Activated T-cell treated with anti-CD3 and anti-CD28 coated beads, Interleukin-2, amount 50 U/mL, for 72 hours (primary cell): ENCODE data around the gene HSD17B11. TPM values are rescaled to one million over a fixed set of nuclear protein-coding genes. Genes with fewer than 3 reads are reported as not detected.
"Not testable (repeated sequence)": the region's sequence is repeated elsewhere in the genome, so short reads cannot be mapped to it uniquely, and the experiment has no call there.

ENCODE experiments used
- ATAC-seq, 2 donors: fragments of 150-1000 bp; cut with Tn5 transposase; replicated peaks in 1 of 2; 2 replicates each; pipeline ENCODE4 v1.10.0; 2021; ENCODE audit warnings: moderate library complexity in 2 of 2, mild to moderate bottlenecking in 1 of 2
- DNase-seq, 2 donors: peaks; one replicate each; pipeline ENCODE4 v3.0.0; 2021 to 2022; ENCODE audit warnings: mixed read lengths in 1 of 2
- H3K27ac Mint-ChIP-seq: one replicate; pipeline ENCODE4 v1.8.0; 2022; ENCODE audit warnings: mild to moderate bottlenecking, moderate library complexity, mixed read lengths
- H3K27me3 Mint-ChIP-seq: one replicate; pipeline ENCODE4 v1.8.0; 2022; ENCODE audit warnings: low read depth, mixed read lengths
- H3K36me3 Mint-ChIP-seq, 2 donors: one replicate each; pipeline ENCODE4 v1.8.0; 2022; ENCODE audit warnings: mixed read lengths in 2 of 2, mild to moderate bottlenecking in 1 of 2; ENCODE audit not compliant: insufficient read depth in 2 of 2
- H3K4me1 Mint-ChIP-seq: one replicate; pipeline ENCODE4 v1.8.0; 2022; ENCODE audit warnings: low read depth, mixed read lengths
- H3K4me3 Mint-ChIP-seq, 2 donors: one replicate each; pipeline ENCODE4 v1.8.0; 2022; ENCODE audit warnings: mild to moderate bottlenecking in 2 of 2, mixed read lengths in 2 of 2, moderate library complexity in 2 of 2
- H3K9me3 Mint-ChIP-seq, 2 donors: one replicate each; pipeline ENCODE4 v1.8.0; 2022; ENCODE audit warnings: mixed read lengths in 2 of 2
- total RNA-seq, 2 donors: library from RNA; stranded (reverse); gene quantifications; one replicate each; pipeline ENCODE4 v1.2.3, GENCODE V29; 2022

The HSD17B11 gene, protein sequence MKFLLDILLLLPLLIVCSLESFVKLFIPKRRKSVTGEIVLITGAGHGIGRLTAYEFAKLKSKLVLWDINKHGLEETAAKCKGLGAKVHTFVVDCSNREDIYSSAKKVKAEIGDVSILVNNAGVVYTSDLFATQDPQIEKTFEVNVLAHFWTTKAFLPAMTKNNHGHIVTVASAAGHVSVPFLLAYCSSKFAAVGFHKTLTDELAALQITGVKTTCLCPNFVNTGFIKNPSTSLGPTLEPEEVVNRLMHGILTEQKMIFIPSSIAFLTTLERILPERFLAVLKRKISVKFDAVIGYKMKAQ
- 10 to 100 TPM; 19.7 to 22.3 TPM for total RNA-seq

DNA sequence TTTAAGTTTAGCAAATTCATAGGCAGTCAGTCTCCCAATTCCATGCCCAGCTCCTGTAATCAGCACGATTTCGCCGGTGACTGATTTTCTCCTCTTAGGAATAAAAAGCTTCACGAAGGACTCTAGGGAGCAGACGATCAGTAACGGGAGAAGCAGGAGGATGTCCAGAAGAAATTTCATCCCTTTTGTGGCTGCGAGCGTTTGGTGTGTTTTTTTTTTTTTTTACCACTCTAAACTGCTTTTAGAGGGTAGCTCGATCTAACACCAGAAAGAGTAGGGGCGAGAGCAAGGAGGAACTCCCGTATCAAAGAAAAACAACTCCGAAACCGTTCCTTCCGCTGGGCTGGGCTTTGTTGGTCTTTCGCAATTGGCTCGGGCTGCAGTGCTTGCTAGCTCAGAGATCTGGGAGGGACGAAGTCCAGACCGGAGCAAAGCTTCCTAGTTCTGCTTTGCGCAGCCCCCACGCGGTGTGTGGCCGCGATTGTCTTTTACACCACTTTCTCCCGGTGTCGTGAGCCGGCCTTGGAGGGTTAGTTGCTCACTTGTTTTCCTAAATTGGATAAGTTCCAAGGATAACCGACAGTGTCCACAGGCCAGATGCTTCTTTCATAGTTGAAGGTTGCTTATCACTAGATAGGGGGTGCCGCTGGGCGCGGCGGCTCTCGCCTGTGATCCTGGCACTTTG is at the start of gene HSD17B11:
Gene HSD17B11 (minus strand): TSS at position 298 of the 685 bp plus-strand sequence. CDS start 118 bp downstream, at position 180.
- Mint-ChIP-seq H3K36me3 (peaks cover 0 to 3% of the 10 kb centered on the region in 2 donors), H3K4me1 (peaks cover 42% of the 10 kb centered on the region), H3K27me3 (no peaks in the 10 kb centered on the region), H3K27ac (peak within 1 kb of the TSS; percentile 94), H3K4me3 (peak within 1 kb of the TSS; percentile 87 to 97), H3K9me3 (no peaks in the 10 kb centered on the region)
- DNase-seq = peak; percentile 78 to 83
- ATAC-seq = peak; percentile 99

DNA sequence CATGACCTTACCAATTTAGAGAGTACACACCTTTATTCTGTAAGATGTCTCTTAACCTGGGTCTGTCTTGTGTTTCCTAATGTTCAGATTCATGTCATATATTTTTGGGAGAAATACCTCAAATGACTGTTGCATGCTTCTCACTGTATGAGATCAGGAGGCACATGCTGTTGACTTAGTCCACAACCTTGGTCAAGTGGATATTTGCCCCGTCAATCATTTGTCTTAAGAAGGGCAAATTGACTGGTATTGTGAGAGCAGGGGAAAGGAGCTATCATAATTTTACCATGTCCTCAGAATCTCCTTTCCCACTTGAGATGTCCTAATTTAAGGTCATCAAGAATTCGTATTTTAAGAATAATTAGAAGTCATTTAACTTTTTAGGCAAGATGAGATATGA is 42.4 kb upstream of the HSD17B11 start:
- H3K27me3 Mint-ChIP-seq = no peaks in the 10 kb centered on the region
- no peak for ATAC-seq

DNA sequence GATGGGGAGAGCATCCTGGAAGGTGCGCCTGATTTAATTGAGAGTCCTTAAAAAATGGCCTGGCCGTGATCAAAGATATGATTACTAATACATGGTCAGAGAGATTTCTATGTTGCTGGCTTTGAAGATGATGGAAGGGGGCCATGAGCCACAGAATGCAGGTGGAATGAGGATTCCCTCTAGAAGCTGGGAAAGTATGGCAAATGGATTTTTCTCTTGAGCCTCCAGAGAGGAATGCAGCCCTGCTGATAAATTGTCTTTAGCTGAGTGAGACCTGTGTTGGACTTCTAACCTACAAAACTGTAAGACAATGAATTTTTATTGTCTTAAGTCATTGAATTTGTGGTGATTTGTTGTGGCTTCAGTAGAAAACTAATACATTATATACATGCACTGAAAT is 39.0 kb upstream of the HSD17B11 start:
- ATAC-seq = no peak
- H3K27me3 Mint-ChIP-seq = no peaks in the 10 kb centered on the region
- no peaks in the 10 kb centered on the region for H3K36me3 Mint-ChIP-seq
- no peak for DNase-seq
- no peak overlapping the region for H3K27ac Mint-ChIP-seq
- H3K9me3 Mint-ChIP-seq = no peaks in the 10 kb centered on the region
- H3K4me1 Mint-ChIP-seq = peaks cover 20% of the 10 kb centered on the region
- no peak overlapping the region for H3K4me3 Mint-ChIP-seq

More for the DNA sequence above, 42.4 kb upstream of the HSD17B11 start:
- no peaks in the 10 kb centered on the region for H3K9me3 Mint-ChIP-seq
- peaks cover 24% of the 10 kb centered on the region for H3K4me1 Mint-ChIP-seq
- H3K27ac Mint-ChIP-seq = no peak overlapping the region
- H3K4me3 Mint-ChIP-seq = no peak overlapping the region
- peaks cover 0 to 5% of the 10 kb centered on the region in 2 donors for H3K36me3 Mint-ChIP-seq
- no peak for DNase-seq

DNA sequence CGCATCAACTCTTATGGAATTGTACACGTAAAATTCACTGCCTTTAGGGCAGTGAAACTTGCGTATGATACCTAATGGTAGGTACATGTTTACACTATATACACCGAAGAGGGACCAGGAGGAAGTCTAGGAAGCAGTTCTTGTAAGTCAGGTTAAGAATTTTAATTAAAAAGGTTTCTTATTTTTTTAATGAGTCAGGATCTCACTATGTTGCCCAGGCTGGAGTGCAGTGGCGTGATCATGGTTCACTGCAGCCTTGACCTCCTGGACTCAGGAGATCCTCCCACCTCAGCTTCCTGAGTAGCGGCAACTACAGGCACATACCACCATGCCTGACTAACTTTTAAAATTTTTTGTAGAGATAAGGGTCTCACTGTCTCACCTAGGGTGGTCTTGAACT is 38.0 kb upstream of the HSD17B11 start:
- Mint-ChIP-seq H3K36me3 (no peaks in the 10 kb centered on the region), H3K4me3 (no peak overlapping the region), H3K27me3 (no peaks in the 10 kb centered on the region), H3K9me3 (no peaks in the 10 kb centered on the region), H3K4me1 (peaks cover 31% of the 10 kb centered on the region), H3K27ac (no peak overlapping the region)
- DNase-seq = no peak
- no peak for ATAC-seq

DNA sequence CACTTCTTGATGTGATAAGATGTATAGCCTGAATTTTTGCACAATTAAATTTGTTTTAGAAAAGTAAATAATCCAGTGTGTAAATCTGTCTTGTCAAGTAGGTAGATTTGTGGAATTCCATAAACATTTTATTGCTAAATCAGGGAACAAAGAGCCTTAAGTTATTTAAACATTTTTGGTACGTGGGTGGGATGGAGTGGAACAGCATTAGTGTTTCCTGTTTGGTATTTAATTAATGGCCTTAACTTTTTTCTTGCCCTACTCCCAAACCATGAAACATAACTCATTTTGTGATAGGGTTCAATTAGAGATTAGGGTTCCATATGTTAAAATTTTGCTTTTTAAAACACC is 36.5 kb upstream of the HSD17B11 start:
- ATAC-seq (no peak), DNase-seq (no peak)
- no peaks in the 10 kb centered on the region for H3K36me3 Mint-ChIP-seq
- peaks cover 29% of the 10 kb centered on the region for H3K4me1 Mint-ChIP-seq
- no peak overlapping the region for H3K4me3 Mint-ChIP-seq
- peak overlapping the region; percentile 33 for H3K27ac Mint-ChIP-seq
- H3K9me3 Mint-ChIP-seq = no peaks in the 10 kb centered on the region
- no peaks in the 10 kb centered on the region for H3K27me3 Mint-ChIP-seq

DNA sequence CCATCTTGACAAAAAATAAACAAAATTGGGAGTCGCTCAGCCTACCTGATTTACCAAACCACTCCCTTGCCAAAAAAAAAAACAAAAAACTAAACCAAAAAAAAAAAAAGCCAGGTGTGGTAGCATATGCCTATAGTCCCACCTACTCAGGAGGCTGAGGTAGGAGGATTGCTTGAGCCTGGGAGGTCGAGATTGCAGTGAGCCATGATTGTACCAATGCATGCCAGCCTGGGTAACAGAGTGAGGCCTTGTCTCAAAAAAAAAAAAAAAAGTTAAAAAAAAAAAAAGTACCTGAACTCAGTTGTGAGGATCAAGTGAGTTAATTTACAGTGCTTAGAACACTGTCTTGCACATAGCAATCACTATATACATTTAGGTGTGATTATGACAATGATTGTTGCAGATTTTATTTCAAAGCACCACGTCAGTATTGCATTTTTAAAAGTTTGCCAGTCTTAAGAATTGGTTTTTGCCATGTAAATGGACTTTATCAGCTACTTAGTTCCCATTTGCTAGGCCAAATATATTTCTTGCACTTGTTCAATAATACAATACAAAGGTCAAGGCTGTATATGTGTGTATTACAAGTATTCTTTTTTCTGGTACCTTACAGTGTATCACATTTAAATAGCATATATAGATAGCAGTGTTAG is 36.0 kb upstream of the HSD17B11 start:
- H3K4me1 Mint-ChIP-seq = peaks cover 31% of the 10 kb centered on the region
- peak overlapping the region; percentile 33 for H3K27ac Mint-ChIP-seq
- H3K36me3 Mint-ChIP-seq = peaks cover 0 to 1% of the 10 kb centered on the region in 2 donors
- DNase-seq (no peak), ATAC-seq (no peak)
- H3K27me3 Mint-ChIP-seq = no peaks in the 10 kb centered on the region
- H3K9me3 Mint-ChIP-seq = no peaks in the 10 kb centered on the region
- H3K4me3 Mint-ChIP-seq = no peak overlapping the region

DNA sequence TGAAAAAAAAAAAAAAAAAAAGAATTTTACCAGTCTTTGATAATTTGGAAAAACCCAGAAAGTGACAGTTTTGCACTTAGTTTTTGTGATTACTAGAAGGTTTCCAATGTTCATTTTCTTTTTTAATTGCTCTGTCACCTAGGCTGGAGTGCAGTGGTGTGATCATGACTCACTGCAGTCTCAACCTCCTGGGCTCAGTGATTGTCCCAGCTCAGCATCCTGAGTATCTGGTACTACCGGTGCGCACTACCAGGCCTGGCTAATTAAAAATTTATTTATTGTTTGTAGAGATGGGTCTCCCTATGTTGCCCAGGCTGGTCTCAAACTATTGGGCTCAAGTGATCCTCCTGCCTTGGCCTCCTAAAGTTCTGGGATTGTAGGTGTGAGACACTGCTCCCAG is 34.7 kb upstream of the HSD17B11 start:
- Mint-ChIP-seq H3K27ac (peak overlapping the region; percentile 24), H3K4me3 (no peak overlapping the region), H3K9me3 (no peaks in the 10 kb centered on the region), H3K4me1 (peaks cover 40% of the 10 kb centered on the region), H3K27me3 (no peaks in the 10 kb centered on the region), H3K36me3 (peaks cover 0 to 1% of the 10 kb centered on the region in 2 donors)
- no peak for ATAC-seq
- no peak for DNase-seq

DNA sequence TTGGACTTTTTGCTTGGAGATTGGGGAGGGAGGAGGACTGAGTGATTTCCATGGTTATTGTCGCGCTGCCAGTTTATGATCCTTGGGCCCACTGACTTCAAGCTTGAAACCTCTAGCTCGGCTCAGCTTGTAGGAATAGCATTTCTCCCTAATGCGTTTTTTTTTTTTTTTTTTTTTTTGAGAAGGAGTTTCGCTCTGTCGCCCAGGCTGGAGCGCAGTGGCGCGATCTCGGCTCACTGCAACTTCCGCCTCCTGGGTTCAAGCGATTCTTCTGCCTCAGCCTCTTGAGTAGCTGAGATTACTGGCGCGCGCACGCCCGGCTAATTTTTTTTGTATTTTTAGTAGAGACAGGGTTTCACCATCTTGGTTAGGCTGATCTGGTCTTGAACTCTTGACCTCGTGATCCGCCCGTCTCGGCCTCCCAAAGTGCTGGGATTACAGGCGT is 33.1 kb upstream of the HSD17B11 start:
- H3K27ac Mint-ChIP-seq = peak overlapping the region; percentile 90
- H3K36me3 Mint-ChIP-seq, ATAC-seq, DNase-seq, H3K27me3 Mint-ChIP-seq, H3K9me3 Mint-ChIP-seq: not testable (repeated sequence)
- H3K4me1 Mint-ChIP-seq = peaks cover 32% of the 10 kb centered on the region
- peak overlapping the region; percentile 90 to 91 for H3K4me3 Mint-ChIP-seq

DNA sequence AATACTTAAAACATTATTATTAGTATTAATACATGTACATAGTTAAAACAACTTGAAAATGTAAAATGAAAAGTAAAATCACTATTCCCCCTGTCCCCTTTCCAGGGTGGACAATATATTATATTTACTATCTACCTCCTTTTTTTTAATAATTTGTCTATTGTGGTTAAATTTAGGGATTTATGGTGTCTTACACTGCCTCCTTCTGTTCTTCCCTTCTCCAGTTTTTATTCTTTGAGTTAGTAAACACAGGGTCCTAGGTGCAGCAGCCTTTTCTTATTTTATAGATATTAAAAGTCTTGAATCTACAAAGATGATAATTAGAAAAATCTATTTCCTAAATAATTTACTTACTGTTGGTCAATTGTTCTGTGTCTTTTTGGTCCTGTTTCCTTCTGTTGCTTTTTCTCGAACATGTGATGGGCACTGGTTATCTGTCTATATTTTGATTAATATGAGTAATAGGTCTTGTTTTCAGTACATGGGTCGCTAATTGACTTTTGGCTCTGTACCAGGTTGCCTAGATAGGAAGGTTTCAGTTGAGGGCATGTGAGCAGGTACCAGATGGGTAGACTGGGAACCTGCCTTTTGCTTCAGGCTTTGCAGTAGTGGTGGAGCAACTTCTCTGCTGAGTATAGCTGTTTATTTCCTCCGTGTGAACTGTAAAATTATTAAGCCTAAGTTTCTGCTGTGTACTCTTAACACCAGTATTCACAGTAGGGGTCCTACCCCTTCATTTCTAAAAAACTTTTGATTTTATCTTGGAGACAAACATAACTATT is 32.5 kb upstream of the HSD17B11 start:
- Mint-ChIP-seq H3K4me3 (peak overlapping the region; percentile 90 to 91), H3K36me3 (peaks cover 0 to 1% of the 10 kb centered on the region in 2 donors), H3K4me1 (peaks cover 32% of the 10 kb centered on the region)

DNA sequence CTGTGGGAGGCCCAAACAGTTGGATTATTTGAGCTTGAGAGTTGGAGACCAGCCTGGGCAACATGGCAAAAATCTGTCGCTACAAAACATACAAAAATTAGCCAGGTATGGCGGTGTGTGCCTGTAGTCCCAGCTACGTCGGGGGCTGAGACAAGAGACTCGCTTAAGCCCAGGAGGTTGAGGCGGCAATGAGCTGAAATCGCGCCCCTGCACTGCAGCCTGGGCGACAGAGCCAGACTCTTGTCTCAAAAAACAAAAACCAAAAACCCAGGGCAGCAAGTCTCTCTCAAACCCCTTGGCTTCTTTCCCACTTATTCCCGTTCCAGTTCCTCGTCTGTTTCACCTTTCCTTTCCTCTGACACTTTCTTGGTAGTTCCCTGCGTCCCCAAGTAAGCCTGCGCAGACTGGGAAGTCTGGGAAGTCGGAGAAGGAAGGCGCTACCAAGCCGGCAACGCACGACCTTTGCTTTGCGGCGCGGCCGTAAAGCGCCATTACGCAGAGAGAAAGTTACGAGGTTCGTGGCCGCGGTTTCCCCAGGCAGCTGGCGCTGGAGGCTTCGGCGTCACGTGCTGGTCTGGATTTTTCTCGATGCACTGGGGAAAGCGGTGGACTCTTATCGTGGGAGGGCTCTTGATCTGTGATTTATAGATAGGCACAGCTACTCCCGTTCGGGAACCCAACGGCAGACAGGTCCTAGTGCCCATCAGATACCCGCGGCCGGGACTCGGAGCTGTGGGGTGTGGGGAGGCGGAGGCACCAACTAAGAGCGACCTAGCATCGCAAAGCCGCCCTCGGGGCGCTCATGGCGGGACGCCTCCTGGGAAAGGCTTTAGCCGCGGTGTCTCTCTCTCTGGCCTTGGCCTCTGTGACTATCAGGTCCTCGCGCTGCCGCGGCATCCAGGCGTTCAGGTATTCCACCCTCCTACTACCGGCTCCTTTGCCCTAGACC is 31.4 kb upstream of the HSD17B11 start, which contains the start of gene NUDT9:
Gene NUDT9 (plus strand): TSS at position 470 of the 949 bp plus-strand sequence. CDS start 333 bp downstream, at position 803.
- Mint-ChIP-seq H3K4me1 (peaks cover 32% of the 10 kb centered on the region), H3K27me3 (no peaks in the 10 kb centered on the region), H3K27ac (peak within 1 kb of the TSS; percentile 98), H3K4me3 (peak within 1 kb of the TSS; percentile 90 to 91), H3K9me3 (no peaks in the 10 kb centered on the region), H3K36me3 (peaks cover 0 to 1% of the 10 kb centered on the region in 2 donors)
- DNase-seq = peak; percentile 84 to 90
- peak; percentile 91 to 92 for ATAC-seq

More for the DNA sequence above, 32.5 kb upstream of the HSD17B11 start:
- no peaks in the 10 kb centered on the region for H3K9me3 Mint-ChIP-seq
- no peaks in the 10 kb centered on the region for H3K27me3 Mint-ChIP-seq
- DNase-seq (no peak), ATAC-seq (no peak)
- H3K27ac Mint-ChIP-seq = peak overlapping the region; percentile 90

DNA sequence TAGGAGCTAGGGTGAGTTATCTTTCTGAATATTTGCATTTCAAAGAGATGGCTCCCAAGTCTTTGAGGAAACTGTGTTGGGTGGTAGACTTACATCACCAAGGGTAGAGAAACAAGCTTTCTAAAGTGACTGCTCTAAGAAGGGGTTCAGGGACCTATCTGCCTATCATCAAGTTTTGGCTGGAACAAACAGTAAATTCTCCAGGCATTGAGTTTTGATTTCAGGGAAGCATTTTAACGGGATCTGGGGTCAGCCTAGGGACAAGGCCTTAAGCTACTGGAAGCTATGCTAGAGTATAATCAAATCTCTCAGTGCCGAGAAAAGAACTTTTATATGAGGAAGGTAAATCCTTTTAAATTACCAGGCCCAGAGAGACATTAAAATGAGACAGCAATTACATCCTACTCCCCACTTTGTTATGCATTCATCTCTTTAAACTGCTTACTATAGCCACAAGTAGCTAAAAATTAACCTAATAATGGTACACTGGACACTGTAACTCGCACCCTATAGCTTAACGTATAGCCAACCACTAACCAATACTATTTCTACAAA is 29.4 kb upstream of the HSD17B11 start:
- H3K27me3 Mint-ChIP-seq = no peaks in the 10 kb centered on the region
- peaks cover 0 to 1% of the 10 kb centered on the region in 2 donors for H3K36me3 Mint-ChIP-seq
- no peaks in the 10 kb centered on the region for H3K9me3 Mint-ChIP-seq
- H3K4me3 Mint-ChIP-seq = no peak overlapping the region
- peaks cover 32% of the 10 kb centered on the region for H3K4me1 Mint-ChIP-seq
- no peak overlapping the region for H3K27ac Mint-ChIP-seq
- DNase-seq (no peak), ATAC-seq (no peak)
